ENCODE data around the gene SLC2A10.

GRCh38 chr20:46712056-46712636 is 2.7 kb downstream of the SLC2A10 start:
- no peak for TF ChIP-seq POLR2A (IDR thresholded peaks at IDR 0.05; ENCODE audit: low read depth, low read length)
- no peak for TF ChIP-seq POLR2AphosphoS5 (IDR thresholded peaks at IDR 0.05; ENCODE audit: low read depth, low read length)
- TF ChIP-seq TAF1 (IDR thresholded peaks at IDR 0.05; ENCODE audit: borderline replicate concordance, low read depth, low read length) = no peak

All from GM12892 (cell line).